ENCODE measurements around the gene NCOA1.

DNA sequence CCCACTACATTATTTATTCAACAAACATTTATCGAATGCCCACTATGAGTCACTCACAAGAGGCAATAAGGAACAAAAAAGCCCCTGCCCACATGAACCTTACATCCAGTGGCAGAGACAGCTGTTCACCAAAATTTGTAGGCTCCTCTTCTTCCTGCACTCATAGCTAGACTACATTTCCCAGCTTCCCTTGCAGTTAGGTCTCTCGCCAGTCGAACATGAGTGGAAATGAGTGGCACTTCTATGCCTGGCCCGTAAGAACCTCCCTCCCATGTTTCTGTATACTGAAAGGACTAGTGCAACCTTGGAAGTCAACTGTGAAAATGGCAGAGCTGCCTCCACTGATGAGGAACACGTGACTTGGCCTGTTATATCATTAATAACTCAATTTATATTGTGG lies 19.4 kb upstream of the NCOA1 start:
- no peak for TF ChIP-seq POLR2A (IDR thresholded peaks at IDR 0.05)
- TF ChIP-seq, protein P1, sequence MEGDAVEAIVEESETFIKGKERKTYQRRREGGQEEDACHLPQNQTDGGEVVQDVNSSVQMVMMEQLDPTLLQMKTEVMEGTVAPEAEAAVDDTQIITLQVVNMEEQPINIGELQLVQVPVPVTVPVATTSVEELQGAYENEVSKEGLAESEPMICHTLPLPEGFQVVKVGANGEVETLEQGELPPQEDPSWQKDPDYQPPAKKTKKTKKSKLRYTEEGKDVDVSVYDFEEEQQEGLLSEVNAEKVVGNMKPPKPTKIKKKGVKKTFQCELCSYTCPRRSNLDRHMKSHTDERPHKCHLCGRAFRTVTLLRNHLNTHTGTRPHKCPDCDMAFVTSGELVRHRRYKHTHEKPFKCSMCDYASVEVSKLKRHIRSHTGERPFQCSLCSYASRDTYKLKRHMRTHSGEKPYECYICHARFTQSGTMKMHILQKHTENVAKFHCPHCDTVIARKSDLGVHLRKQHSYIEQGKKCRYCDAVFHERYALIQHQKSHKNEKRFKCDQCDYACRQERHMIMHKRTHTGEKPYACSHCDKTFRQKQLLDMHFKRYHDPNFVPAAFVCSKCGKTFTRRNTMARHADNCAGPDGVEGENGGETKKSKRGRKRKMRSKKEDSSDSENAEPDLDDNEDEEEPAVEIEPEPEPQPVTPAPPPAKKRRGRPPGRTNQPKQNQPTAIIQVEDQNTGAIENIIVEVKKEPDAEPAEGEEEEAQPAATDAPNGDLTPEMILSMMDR (IDR thresholded peaks at IDR 0.05), result no peak
